Smooth muscle cell (in vitro differentiated cells): ENCODE data around the gene GPSM3. TPM values are rescaled to one million over a fixed set of nuclear protein-coding genes. Genes with fewer than 3 reads are reported as not detected.

Experiments used
- DNase-seq: peaks from one replicate; lab custom pipeline; 2025; ENCODE audit not compliant: unreplicated experiment; lab: John Stamatoyannopoulos, UW
- H2AFZ ChIP-seq: fragments of 200-600 bp; sonication (generic); 2 replicates; pipeline ENCODE4 v1.6.0; 2016; ENCODE audit warnings: antibody characterized with exemption, low read depth, mild to moderate bottlenecking
- H3F3A ChIP-seq: fragments of 200-600 bp; sonication (generic); 2 replicates; pipeline ENCODE4 v1.6.0; 2017; ENCODE audit warnings: antibody characterized with exemption, low read depth
- H3K27ac ChIP-seq: fragments of 200-600 bp; sonication (generic); 2 replicates; pipeline ENCODE4 v1.5.1; 2016; ENCODE audit warnings: low read depth, mild to moderate bottlenecking
- H3K27me3 ChIP-seq: fragments of 200-600 bp; sonication (generic); 2 replicates; pipeline ENCODE4 v1.6.1; 2016; ENCODE audit warnings: low read depth, mild to moderate bottlenecking
- H3K36me3 ChIP-seq: fragments of 200-600 bp; sonication (generic); 2 replicates; pipeline ENCODE4 v1.5.1; 2016; ENCODE audit warnings: low read depth
- H3K4me1 ChIP-seq: fragments of 200-600 bp; sonication (generic); 2 replicates; pipeline ENCODE4 v1.5.1; 2016; ENCODE audit warnings: low read depth
- H3K4me2 ChIP-seq: fragments of 200-600 bp; sonication (generic); 2 replicates; pipeline ENCODE4 v1.6.0; 2016; ENCODE audit warnings: mild to moderate bottlenecking
- H3K4me3 ChIP-seq: fragments of 200-600 bp; sonication (generic); 2 replicates; pipeline ENCODE4 v1.5.1; 2016; ENCODE audit warnings: mild to moderate bottlenecking
- H3K79me2 ChIP-seq: fragments of 200-600 bp; sonication (generic); 2 replicates; pipeline ENCODE4 v1.6.0; 2016; ENCODE audit warnings: low read depth, mild to moderate bottlenecking
- H3K9ac ChIP-seq: fragments of 200-600 bp; sonication (generic); 2 replicates; pipeline ENCODE4 v1.6.0; 2016; ENCODE audit warnings: low read depth
- H3K9me3 ChIP-seq: fragments of 200-600 bp; sonication (generic); replicated peaks from 2 replicates; pipeline ENCODE4 v1.5.1; 2016; ENCODE audit warnings: low read depth
- H4K20me1 ChIP-seq: fragments of 200-600 bp; sonication (generic); 2 replicates; pipeline ENCODE4 v1.6.0; 2016; ENCODE audit warnings: low read depth
- WGBS: methylation state at CpG from one replicate; pipeline ENCODE4 v1.1.7; 2016; ENCODE audit warnings: low lambda C conversion rate; 5-methylcytosine and 5-hydroxymethylcytosine counted together
- polyA plus RNA-seq: library from polyadenylated mRNA; unstranded; fragments of >200 nt; fragmentation: Nextera tagmentation; extraction: Ambion mirVana; gene quantifications from 2 replicates; pipeline ENCODE4 v1.2.1, GENCODE V29; 2016
- total RNA-seq: library from RNA; depleted of rRNA; stranded (reverse); fragments of >200 nt; gene quantifications from 2 replicates; pipeline ENCODE4 v1.2.3, GENCODE V29; 2014
- TF ChIP-seq, protein P1 (sequence below): fragments of 200-600 bp; sonication (generic); IDR thresholded peaks from 2 replicates; pipeline ENCODE4 v1.5.1; 2017; ENCODE audit warnings: borderline replicate concordance, mild to moderate bottlenecking, antibody characterized with exemption; ENCODE audit not compliant: insufficient read depth, poor library complexity, severe bottlenecking

The GPSM3 gene
- total and polyA plus RNA-seq, 2 experiments from 2014 or later, result 5.3 to 15.6 TPM

DNA sequence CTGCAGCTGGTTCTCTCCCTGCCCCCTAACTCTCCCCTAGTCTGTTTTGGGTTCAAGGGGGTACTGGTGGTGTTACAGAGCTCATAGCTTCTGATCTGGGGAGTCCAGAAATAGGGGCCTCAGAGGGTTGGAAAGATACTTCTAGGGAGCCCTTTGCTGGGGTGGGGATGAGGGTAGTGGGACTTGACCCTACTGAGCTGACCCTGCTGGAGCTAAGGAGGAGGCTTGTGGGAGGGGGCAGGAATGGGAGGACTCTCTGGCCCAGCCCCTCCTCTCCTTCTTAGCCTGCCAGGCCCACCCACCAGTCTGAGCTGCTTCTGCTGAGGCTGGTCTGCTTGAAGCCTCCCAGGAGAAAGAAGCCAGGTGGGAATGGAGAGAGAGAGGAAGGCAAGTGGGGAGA lies 28.1 kb downstream of the GPSM3 start, which contains the start of gene EGFL8:
TSS of gene EGFL8 (plus strand) at position 301 of the 400 bp plus-strand sequence. CDS start 1,571 bp downstream, outside the sequence.
- Histone ChIP-seq H3K9ac (no peak within 1 kb of the TSS), H3K9me3 (no peaks in the 10 kb centered on the region), H2AFZ (no peak within 1 kb of the TSS), H3K36me3 (no peaks in the 10 kb centered on the region), H3K4me3 (no peak within 1 kb of the TSS), H3K27me3 (no peaks in the 10 kb centered on the region), H3K4me1 (no peaks in the 10 kb centered on the region), H3F3A (peaks cover 8% of the 10 kb centered on the region), H3K4me2 (no peak within 1 kb of the TSS), H3K27ac (no peak within 1 kb of the TSS), H4K20me1 (no peaks in the 10 kb centered on the region), H3K79me2 (no peaks in the 10 kb centered on the region)
- no peak for DNase-seq
- TF ChIP-seq, protein P1, sequence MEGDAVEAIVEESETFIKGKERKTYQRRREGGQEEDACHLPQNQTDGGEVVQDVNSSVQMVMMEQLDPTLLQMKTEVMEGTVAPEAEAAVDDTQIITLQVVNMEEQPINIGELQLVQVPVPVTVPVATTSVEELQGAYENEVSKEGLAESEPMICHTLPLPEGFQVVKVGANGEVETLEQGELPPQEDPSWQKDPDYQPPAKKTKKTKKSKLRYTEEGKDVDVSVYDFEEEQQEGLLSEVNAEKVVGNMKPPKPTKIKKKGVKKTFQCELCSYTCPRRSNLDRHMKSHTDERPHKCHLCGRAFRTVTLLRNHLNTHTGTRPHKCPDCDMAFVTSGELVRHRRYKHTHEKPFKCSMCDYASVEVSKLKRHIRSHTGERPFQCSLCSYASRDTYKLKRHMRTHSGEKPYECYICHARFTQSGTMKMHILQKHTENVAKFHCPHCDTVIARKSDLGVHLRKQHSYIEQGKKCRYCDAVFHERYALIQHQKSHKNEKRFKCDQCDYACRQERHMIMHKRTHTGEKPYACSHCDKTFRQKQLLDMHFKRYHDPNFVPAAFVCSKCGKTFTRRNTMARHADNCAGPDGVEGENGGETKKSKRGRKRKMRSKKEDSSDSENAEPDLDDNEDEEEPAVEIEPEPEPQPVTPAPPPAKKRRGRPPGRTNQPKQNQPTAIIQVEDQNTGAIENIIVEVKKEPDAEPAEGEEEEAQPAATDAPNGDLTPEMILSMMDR, result no peak

DNA sequence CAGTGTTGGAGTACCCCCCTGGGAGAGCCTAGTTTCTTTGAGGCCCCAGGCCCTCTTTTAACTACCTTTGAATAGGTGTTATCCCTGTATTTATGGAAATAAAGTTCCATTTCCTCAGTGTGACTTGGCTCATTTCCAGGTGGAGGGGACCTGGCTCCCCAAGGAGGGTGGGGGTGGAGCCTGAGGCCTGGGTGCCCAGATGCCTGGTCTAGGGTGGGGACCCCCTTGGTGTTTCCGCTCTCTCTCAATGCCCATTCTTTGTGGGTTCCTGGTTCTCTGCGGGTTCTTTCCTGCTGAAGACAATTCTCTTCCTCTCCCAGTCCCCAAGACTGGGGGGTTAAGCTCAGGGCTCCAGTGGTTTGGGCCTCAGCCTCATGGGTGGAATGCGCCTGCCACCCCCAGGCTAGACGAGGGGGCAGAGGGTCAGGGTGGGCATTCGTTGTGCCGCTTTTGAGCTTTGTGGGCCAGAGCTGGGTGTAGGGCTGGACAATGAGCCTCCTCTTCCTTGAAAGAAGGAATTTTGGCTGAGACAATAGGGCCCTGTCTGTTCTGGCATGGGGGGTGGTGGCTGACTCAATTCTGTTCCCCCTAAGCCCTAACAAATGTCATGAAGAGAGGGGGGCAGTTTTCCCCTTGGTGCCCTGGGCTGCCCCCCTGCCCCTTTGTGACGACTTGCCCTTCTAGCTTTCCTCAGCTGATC lies 28.7 kb downstream of the GPSM3 start:
- no peak overlapping the region for H2AFZ ChIP-seq

DNA sequence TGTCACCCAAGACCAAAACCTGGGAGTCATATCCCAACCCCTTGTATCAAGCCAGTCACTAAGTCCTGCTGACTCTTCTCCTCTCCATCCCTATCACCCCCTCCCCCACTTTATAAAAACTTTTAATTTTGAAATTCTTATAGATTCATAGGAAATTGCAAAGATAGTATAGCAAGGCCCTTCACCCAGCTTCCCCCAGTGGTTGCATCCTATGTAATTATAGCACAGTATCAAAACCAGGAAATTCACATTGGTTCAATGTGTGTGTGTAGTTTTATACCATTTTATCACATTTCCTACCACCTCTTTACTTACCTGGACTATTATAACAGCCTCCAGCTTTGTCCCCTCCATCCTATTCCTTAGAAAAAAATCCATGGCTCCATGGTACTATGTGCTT lies 34.4 kb downstream of the GPSM3 start:
- Histone ChIP-seq H3F3A (no peaks in the 10 kb centered on the region), H3K4me1 (peaks cover 6% of the 10 kb centered on the region), H3K4me2 (no peak overlapping the region), H3K36me3 (no peaks in the 10 kb centered on the region), H3K9me3 (no peaks in the 10 kb centered on the region), H3K9ac (no peak overlapping the region), H3K79me2 (peaks cover 10% of the 10 kb centered on the region), H3K4me3 (no peak overlapping the region), H3K27ac (no peak overlapping the region), H3K27me3 (no peaks in the 10 kb centered on the region), H2AFZ (no peak overlapping the region), H4K20me1 (no peaks in the 10 kb centered on the region)
- TF ChIP-seq, protein P1, result no peak
- no peak for DNase-seq

More for the DNA sequence above, 28.7 kb downstream of the GPSM3 start:
- no peaks in the 10 kb centered on the region for H3K79me2 ChIP-seq
- H3K9me3 ChIP-seq, result no peaks in the 10 kb centered on the region
- 95% methylated on average over 7 of the region's 7 CpGs for WGBS
- TF ChIP-seq, protein P1, result no peak
- H3K4me3 ChIP-seq, result no peak overlapping the region
- H3K36me3 ChIP-seq, result no peaks in the 10 kb centered on the region
- DNase-seq, result no peak
- no peaks in the 10 kb centered on the region for H4K20me1 ChIP-seq
- H3K4me2 ChIP-seq, result no peak overlapping the region
- H3K4me1 ChIP-seq, result no peaks in the 10 kb centered on the region
- H3K27me3 ChIP-seq, result no peaks in the 10 kb centered on the region
- H3F3A ChIP-seq, result peaks cover 5% of the 10 kb centered on the region
- H3K9ac ChIP-seq, result no peak overlapping the region
- H3K27ac ChIP-seq, result no peak overlapping the region

DNA sequence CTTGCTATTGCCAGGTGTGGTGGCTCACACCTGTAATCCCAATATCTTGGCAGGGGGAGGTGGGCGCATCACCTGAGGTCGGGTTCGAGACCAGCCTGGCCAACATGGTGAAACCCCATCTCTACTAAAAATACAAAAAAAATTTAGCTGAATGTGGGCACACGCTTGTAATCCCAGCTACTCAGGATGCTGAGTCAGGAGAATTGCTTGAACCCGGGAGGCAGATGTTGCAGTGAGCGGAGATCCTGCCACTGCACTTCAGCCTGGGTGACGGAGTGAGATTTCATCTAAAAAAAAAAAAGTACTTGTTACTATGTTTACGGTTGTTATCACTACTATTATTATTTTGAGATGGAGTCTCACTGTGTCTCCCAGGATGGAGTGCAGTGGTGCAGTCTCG lies 35.6 kb downstream of the GPSM3 start:
- no peaks in the 10 kb centered on the region for H3F3A ChIP-seq
- no peak for DNase-seq
- H3K36me3 ChIP-seq, result no peaks in the 10 kb centered on the region
- H3K27ac ChIP-seq, result no peak overlapping the region
- H3K4me3 ChIP-seq, result no peak overlapping the region
- no peak overlapping the region for H3K4me2 ChIP-seq
- H3K27me3 ChIP-seq, result no peaks in the 10 kb centered on the region
- H3K9me3 ChIP-seq, result no peaks in the 10 kb centered on the region
- peaks cover 15% of the 10 kb centered on the region for H3K4me1 ChIP-seq
- no peak overlapping the region for H3K9ac ChIP-seq
- TF ChIP-seq, protein P1, result no peak
- 97% methylated on average over 9 of the region's 9 CpGs for WGBS
- H4K20me1 ChIP-seq, result no peaks in the 10 kb centered on the region
- peaks cover 10% of the 10 kb centered on the region for H3K79me2 ChIP-seq
- H2AFZ ChIP-seq, result no peak overlapping the region
